ENCODE data around the gene KLHL9. TPM values are rescaled to one million over a fixed set of nuclear protein-coding genes. Genes with fewer than 3 reads are reported as not detected.

Gene KLHL9
- total RNA-seq, 2 donors from 2014 or later, result 21.9 to 24.2 TPM

Other genes starting within 250 kb of the KLHL9 start
- gene IFNW1, start 193.6 kb downstream of the KLHL9 start, total RNA-seq, result not detected
- gene IFNA21, start 168.7 kb downstream of the KLHL9 start, total RNA-seq, result not detected
- gene IFNA4, start 147.8 kb downstream of the KLHL9 start, total RNA-seq, result not detected
- not detected for gene IFNA7, start 133.2 kb downstream of the KLHL9 start, total RNA-seq
- not detected for gene IFNA10, start 128.3 kb downstream of the KLHL9 start, total RNA-seq
- not detected for gene IFNA16, start 118.1 kb downstream of the KLHL9 start, total RNA-seq
- not detected for gene IFNA17, start 107.2 kb downstream of the KLHL9 start, total RNA-seq
- not detected for gene IFNA14, start 95.4 kb downstream of the KLHL9 start, total RNA-seq
- not detected for gene IFNA5, start 30.1 kb downstream of the KLHL9 start, total RNA-seq
- not detected for gene IFNA6, start 15.5 kb upstream of the KLHL9 start, total RNA-seq
- gene IFNA13, start 32.7 kb upstream of the KLHL9 start, total RNA-seq, result not detected
- gene IFNA2, start 50.0 kb upstream of the KLHL9 start, total RNA-seq, result not detected
- gene IFNA8, start 73.7 kb upstream of the KLHL9 start, total RNA-seq, result not detected
- gene IFNA1, start 105.0 kb upstream of the KLHL9 start, total RNA-seq, result not detected
- not detected for gene IFNE, start 146.9 kb upstream of the KLHL9 start, total RNA-seq